Ovary (tissue), 10 donors: ENCODE measurements around the gene OR51S1. TPM values are rescaled to one million over a fixed set of nuclear protein-coding genes. Genes with fewer than 3 reads are reported as not detected.

ENCODE experiments used
- DNase-seq, 5 donors: peaks; one replicate each; pipeline ENCODE4 v3.0.0-alpha.2; 2019 to 2020
- H3K27ac ChIP-seq, 2 donors: fragments of 200-600 bp; one replicate each; pipeline versions ENCODE4 v1.5.1 to v1.8.0; 2019 to 2022
- H3K27me3 ChIP-seq: fragments of 200-600 bp; one replicate; pipeline ENCODE4 v1.8.0; 2022
- H3K36me3 ChIP-seq: fragments of 200-600 bp; sonication (generic); one replicate; pipeline ENCODE4 v1.5.1; 2019
- H3K4me1 ChIP-seq: one replicate; pipeline ENCODE4 v1.8.1; 2013; ENCODE audit warnings: mild to moderate bottlenecking, moderate library complexity; ENCODE audit not compliant: insufficient read depth
- H3K4me3 ChIP-seq: fragments of 200-600 bp; sonication (generic); one replicate; pipeline ENCODE4 v1.5.1; 2017
- H3K9me3 ChIP-seq, 2 donors: fragments of 200-600 bp in 1 of 2; sonication (generic) in 1 of 2; one replicate each; pipeline versions ENCODE4 v1.5.1 to v1.8.1; 2013 to 2019; ENCODE audit warnings: mild to moderate bottlenecking in 1 of 2, moderate library complexity in 1 of 2
- CTCF ChIP-seq, 3 donors: fragments of 450-650 bp in 2 of 3; fragments of 200-600 bp in 1 of 3; IDR thresholded peaks; one replicate each; pipeline versions ENCODE4 v1.5.1 to v1.8.0; 2016 to 2022; ENCODE audit warnings: antibody characterized with exemption in 3 of 3, mild to moderate bottlenecking in 1 of 3
- EP300 ChIP-seq: sonication (generic); formaldehyde crosslinking; IDR thresholded peaks from one replicate; pipeline ENCODE4 v1.6.1; 2017; ENCODE audit warnings: antibody characterized with exemption
- POLR2A ChIP-seq: fragments of 450-650 bp; IDR thresholded peaks from one replicate; pipeline ENCODE4 v1.6.1; 2017; ENCODE audit warnings: antibody characterized with exemption, mild to moderate bottlenecking, moderate library complexity
- WGBS, 3 donors: extraction: QIAGEN DNeasy Blood & Tissue Kit in 1 of 3; methylation state at CpG; one replicate each; pipeline versions ENCODE4 v1.1.5 to v1.1.7; 2013 to 2017; 5-methylcytosine and 5-hydroxymethylcytosine counted together
- intact Hi-C, 4 donors: fragments of 100-400 bp; cut with DNase I; formaldehyde crosslinking; loops; one replicate each; pipeline versions ENCODE4 v1.11.0 to v1.15.1; 2022 to 2023
- long read RNA-seq, 3 donors: library from polyadenylated mRNA in 2 of 3; unstranded in 2 of 3; transcript quantifications; one replicate each; pipeline ENCODE4 v2.0.0 and lab custom pipeline, GENCODE V29; 2021 to 2026
- polyA plus RNA-seq, 2 donors: library from polyadenylated mRNA; stranded (reverse); fragments of 200-250 nt in 1 of 2; fragments of 350-450 nt in 1 of 2; fragmentation: Illumina TruSeq in 1 of 2; extraction: RNeasy Lipid Tissue Mini Kit (QIAGEN cat#74804) in 1 of 2; gene quantifications; one replicate each; pipeline ENCODE4 v1.2.3, GENCODE V29; 2013 to 2014
- total RNA-seq, 7 donors: library from RNA; depleted of rRNA in 2 of 7; stranded (reverse); fragments of >200 nt in 2 of 7; fragmentation: NEBNext Ultra II Directional in 3 of 7; extraction: Animal tissue kit (Norgen Biotek cat#: 25700) in 3 of 7; gene quantifications; one replicate each; pipeline versions ENCODE4 v1.1.0 to v1.2.4, GENCODE V29; 2016 to 2023
- donor health status: DM: no; HTN: no; CAD: no; lungs with moderate emphysema.
- donor health status: DM: no; HTN: no; CAD: no.
- donor health status: Bipolar disorder and iron deficiency.
- donor health status: DM: yes; HTN: yes; CAD: no.
- donor health status: DM: no; HTN: no; CAD: no.
- donor health status: DM: yes; HTN: yes; CAD: no.

OR51S1 gene
- not detected for total RNA-seq
- polyA plus RNA-seq, result not detected
- long read RNA-seq, donor 1, result 0 reads
- long read RNA-seq, donor 2, result 0 reads
- long read RNA-seq, donor 3, result 0 reads

GRCh38 chr11:4848908-4849532 is at the start of gene OR51S1:
TSS of gene OR51S1 (minus strand) at chr11:4849208. CDS start at chr11:4849208, 0 bp downstream.
- Histone ChIP-seq H3K4me1 (no peaks in the 10 kb centered on the region), H3K9me3 (no peaks in the 10 kb centered on the region), H3K36me3 (no peaks in the 10 kb centered on the region), H3K4me3 (no peak within 1 kb of the TSS), H3K27me3 (no peaks in the 10 kb centered on the region), H3K27ac (no peak within 1 kb of the TSS)
- TF ChIP-seq POLR2A, result no peak
- no peak for TF ChIP-seq EP300
- no peak for TF ChIP-seq CTCF (IDR thresholded peaks at IDR 0.05)
- DNase-seq, result no peak
- intact Hi-C loops, result no loop called here
- WGBS, 3 donors, result 42 to 52% (median 45%) methylated on average over 9 of the region's 9 CpGs

- Histone ChIP-seq H3K27me3 (no peaks in the 10 kb centered on the region), H3K36me3 (no peaks in the 10 kb centered on the region), H3K9me3 (no peaks in the 10 kb centered on the region), H3K4me3 (no peak overlapping the region), H3K27ac (no peak overlapping the region), H3K4me1 (no peaks in the 10 kb centered on the region)
- DNase-seq, result no peak
- 85 to 88% (median 87%) methylated on average over 1 of the region's 1 CpG for WGBS, 3 donors
- TF ChIP-seq EP300 (no peak), POLR2A (no peak), CTCF (IDR thresholded peaks at IDR 0.05) (no peak)
- intact Hi-C loops, result no loop called here
These were observed 43.1 kb upstream of the OR51S1 start for GRCh38 chr11:4891996-4892640.

- no peak for DNase-seq
- Histone ChIP-seq H3K27me3 (no peaks in the 10 kb centered on the region), H3K36me3 (no peaks in the 10 kb centered on the region), H3K9me3 (no peaks in the 10 kb centered on the region), H3K4me1 (no peaks in the 10 kb centered on the region), H3K4me3 (no peak overlapping the region), H3K27ac (no peak overlapping the region)
- WGBS, 3 donors, result 90 to 96% (median 92%) methylated on average over 2 of the region's 2 CpGs
- TF ChIP-seq CTCF (IDR thresholded peaks at IDR 0.05), result no peak
- TF ChIP-seq EP300, result no peak
- TF ChIP-seq POLR2A, result no peak
- intact Hi-C loops, result no loop called here
These were observed 41.3 kb upstream of the OR51S1 start for GRCh38 chr11:4890279-4890678.

- WGBS, 3 donors, result 0% methylated on average over 1 of the region's 1 CpG
- no peak overlapping the region for H3K27ac ChIP-seq
- TF ChIP-seq CTCF (IDR thresholded peaks at IDR 0.05), result no peak
- TF ChIP-seq POLR2A, result no peak
- no peak for TF ChIP-seq EP300
- H3K9me3 ChIP-seq, result no peaks in the 10 kb centered on the region
- H3K4me1 ChIP-seq, result no peaks in the 10 kb centered on the region
- DNase-seq, result no peak
- no peaks in the 10 kb centered on the region for H3K36me3 ChIP-seq
- intact Hi-C loops, result no loop called here
- no peaks in the 10 kb centered on the region for H3K27me3 ChIP-seq
- no peak overlapping the region for H3K4me3 ChIP-seq
These were observed 38.6 kb upstream of the OR51S1 start for GRCh38 chr11:4887591-4887990.
